Lung microvascular endothelial cell (primary cell): ENCODE measurements around the gene CDC14A. TPM values are rescaled to one million over a fixed set of nuclear protein-coding genes. Genes with fewer than 3 reads are reported as not detected.

Source experiments
- DNase-seq, 2 donors: peaks; one replicate each; pipeline versions ENCODE4 v3.0.0 to v3.0.0-alpha.2; 2010; ENCODE audit warnings: low read depth in 2 of 2
- total RNA-seq: library from RNA; depleted of rRNA; stranded (reverse); fragments of >200 nt; gene quantifications from 2 replicates; pipeline ENCODE4 v1.2.1, GENCODE V29; 2014

CDC14A gene
- total RNA-seq, 1 donor from 2014 or later: 6.0 TPM

GRCh38 chr1:100532645-100533044, 180.3 kb downstream of the CDC14A start:
- DNase-seq: no peak

GRCh38 chr1:100535264-100535663, 183.0 kb downstream of the CDC14A start:
- no peak for DNase-seq

GRCh38 chr1:100536031-100536430, 183.7 kb downstream of the CDC14A start:
- DNase-seq: no peak

- DNase-seq: peak; percentile 32 to 44
Measured at GRCh38 chr1:100538913-100539835, 186.9 kb downstream of the CDC14A start.

GRCh38 chr1:100539836-100540536, 187.7 kb downstream of the CDC14A start:
- DNase-seq: peak; percentile 50 to 53

- no peak for DNase-seq
Measured at GRCh38 chr1:100542285-100542684, 190.0 kb downstream of the CDC14A start.

GRCh38 chr1:100543640-100544039, 191.3 kb downstream of the CDC14A start:
- peak in 1 of 2 donors; percentile 4 for DNase-seq

- DNase-seq: no peak
Measured at GRCh38 chr1:100544791-100545190, 192.5 kb downstream of the CDC14A start.

- DNase-seq: no peak
Measured at GRCh38 chr1:100545855-100546254, 193.5 kb downstream of the CDC14A start.

GRCh38 chr1:100552031-100552430, 199.7 kb downstream of the CDC14A start:
- no peak for DNase-seq

GRCh38 chr1:100552922-100553321, 200.6 kb downstream of the CDC14A start:
- DNase-seq: no peak

- no peak for DNase-seq
Measured at GRCh38 chr1:100556181-100556580, 203.9 kb downstream of the CDC14A start.

- no peak for DNase-seq
Measured at GRCh38 chr1:100556925-100557605, 204.8 kb downstream of the CDC14A start.

- no peak for DNase-seq
Measured at GRCh38 chr1:100557606-100557953, 205.3 kb downstream of the CDC14A start.

- DNase-seq: no peak
Measured at GRCh38 chr1:100565533-100565932, 213.2 kb downstream of the CDC14A start.

GRCh38 chr1:100565937-100566699, 213.8 kb downstream of the CDC14A start:
- no peak for DNase-seq

- DNase-seq: no peak
Measured at GRCh38 chr1:100567062-100567461, 214.8 kb downstream of the CDC14A start.
